ENCODE data around the gene PTCH2. TPM values are rescaled to one million over a fixed set of nuclear protein-coding genes. Genes with fewer than 3 reads are reported as not detected.
A peak's percentile ranks its signal among the peaks of the same experiment; 100 is the strongest.

PTCH2 gene, protein sequence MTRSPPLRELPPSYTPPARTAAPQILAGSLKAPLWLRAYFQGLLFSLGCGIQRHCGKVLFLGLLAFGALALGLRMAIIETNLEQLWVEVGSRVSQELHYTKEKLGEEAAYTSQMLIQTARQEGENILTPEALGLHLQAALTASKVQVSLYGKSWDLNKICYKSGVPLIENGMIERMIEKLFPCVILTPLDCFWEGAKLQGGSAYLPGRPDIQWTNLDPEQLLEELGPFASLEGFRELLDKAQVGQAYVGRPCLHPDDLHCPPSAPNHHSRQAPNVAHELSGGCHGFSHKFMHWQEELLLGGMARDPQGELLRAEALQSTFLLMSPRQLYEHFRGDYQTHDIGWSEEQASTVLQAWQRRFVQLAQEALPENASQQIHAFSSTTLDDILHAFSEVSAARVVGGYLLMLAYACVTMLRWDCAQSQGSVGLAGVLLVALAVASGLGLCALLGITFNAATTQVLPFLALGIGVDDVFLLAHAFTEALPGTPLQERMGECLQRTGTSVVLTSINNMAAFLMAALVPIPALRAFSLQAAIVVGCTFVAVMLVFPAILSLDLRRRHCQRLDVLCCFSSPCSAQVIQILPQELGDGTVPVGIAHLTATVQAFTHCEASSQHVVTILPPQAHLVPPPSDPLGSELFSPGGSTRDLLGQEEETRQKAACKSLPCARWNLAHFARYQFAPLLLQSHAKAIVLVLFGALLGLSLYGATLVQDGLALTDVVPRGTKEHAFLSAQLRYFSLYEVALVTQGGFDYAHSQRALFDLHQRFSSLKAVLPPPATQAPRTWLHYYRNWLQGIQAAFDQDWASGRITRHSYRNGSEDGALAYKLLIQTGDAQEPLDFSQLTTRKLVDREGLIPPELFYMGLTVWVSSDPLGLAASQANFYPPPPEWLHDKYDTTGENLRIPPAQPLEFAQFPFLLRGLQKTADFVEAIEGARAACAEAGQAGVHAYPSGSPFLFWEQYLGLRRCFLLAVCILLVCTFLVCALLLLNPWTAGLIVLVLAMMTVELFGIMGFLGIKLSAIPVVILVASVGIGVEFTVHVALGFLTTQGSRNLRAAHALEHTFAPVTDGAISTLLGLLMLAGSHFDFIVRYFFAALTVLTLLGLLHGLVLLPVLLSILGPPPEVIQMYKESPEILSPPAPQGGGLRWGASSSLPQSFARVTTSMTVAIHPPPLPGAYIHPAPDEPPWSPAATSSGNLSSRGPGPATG
- total RNA-seq (2021): 0.28 and 0.83 TPM in 2 replicates
- percentile 33 among the genes with signal in this experiment for Bru-seq, nascent RNA
- percentile 37 among the genes with signal in this experiment for BruChase-seq, experiment 1, labeled RNA remaining after a 2-hour chase
- BruChase-seq, experiment 2, labeled RNA remaining after a 6-hour chase: percentile 46 among the genes with signal in this experiment
- long read RNA-seq: 0 reads

DNA sequence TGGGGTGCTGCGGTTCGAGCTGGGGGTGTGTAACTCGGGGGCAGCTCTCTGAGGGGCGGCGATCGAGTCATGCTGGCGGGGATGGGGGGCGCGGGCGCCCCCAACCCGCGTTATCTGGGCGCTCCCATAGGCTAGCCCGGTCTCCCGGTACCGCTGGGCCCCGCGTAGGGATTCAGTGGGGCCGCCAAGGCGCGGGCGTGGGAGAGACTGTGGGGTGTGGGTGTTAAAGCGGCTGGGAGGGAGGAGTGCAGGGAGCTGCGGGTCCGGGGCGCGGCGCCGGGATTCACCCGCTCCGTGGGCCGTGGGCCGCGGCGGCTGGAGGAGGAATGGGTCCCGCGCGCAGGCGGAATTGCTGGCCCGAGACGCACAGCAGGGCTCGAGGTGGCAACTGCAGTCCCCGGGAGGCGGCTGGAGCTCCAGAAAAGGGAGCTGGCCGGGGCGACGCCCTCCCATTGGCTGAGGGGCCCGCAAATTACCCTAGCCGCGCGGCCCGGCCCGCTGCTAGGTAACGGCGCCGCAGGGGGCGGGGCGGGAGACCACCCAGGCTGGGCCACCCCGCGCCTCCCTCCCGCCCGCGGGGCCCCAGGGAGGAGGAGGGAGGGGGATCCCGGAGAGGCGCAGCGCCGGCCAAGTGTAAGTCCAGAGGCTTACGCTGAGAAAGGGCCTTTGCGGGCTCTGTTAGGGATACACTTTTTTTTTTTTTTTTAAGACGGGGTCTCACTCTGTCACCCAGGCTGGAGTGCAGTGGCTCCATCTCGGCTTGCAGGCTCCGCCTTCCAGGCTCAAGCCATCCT is at the start of gene PTCH2:
TSS of gene PTCH2 (minus strand) at position 392 of the 794 bp plus-strand sequence. CDS start at position 71, 321 bp downstream.
- ChIA-PET POLR2A (ENCODE audit: unreplicated experiment) (no interaction called here), CTCF (no interaction called here)
- Histone ChIP-seq H3K36me3 (ENCODE audit: low read depth) (no peaks in the 10 kb centered on the region), H3K27me3 (ENCODE audit: insufficient read depth, low read depth) (no peaks in the 10 kb centered on the region), H3K27ac (no peak within 1 kb of the TSS), H3K9me2 (ENCODE audit: insufficient read depth) (no peaks in the 10 kb centered on the region), H4K20me1 (ENCODE audit: insufficient read depth) (no peaks in the 10 kb centered on the region), H3K4me3 (no peak within 1 kb of the TSS), H3K4me2 (no peak within 1 kb of the TSS), H3K79me2 (ENCODE audit: low read depth) (no peaks in the 10 kb centered on the region), H3K4me1 (replicated peaks; ENCODE audit: insufficient read depth) (no peaks in the 10 kb centered on the region), H3K9me3 (ENCODE audit: insufficient read depth, low read depth) (no peaks in the 10 kb centered on the region), H2AFZ (no peak within 1 kb of the TSS), H3F3A (ENCODE audit: insufficient read depth, low read depth) (no peaks in the 10 kb centered on the region)
- intact Hi-C loops (cut with micrococcal nuclease; ENCODE audit: unreplicated experiment): no loop called here
- no peak for DNase-seq
- TF ChIP-seq, protein P1, sequence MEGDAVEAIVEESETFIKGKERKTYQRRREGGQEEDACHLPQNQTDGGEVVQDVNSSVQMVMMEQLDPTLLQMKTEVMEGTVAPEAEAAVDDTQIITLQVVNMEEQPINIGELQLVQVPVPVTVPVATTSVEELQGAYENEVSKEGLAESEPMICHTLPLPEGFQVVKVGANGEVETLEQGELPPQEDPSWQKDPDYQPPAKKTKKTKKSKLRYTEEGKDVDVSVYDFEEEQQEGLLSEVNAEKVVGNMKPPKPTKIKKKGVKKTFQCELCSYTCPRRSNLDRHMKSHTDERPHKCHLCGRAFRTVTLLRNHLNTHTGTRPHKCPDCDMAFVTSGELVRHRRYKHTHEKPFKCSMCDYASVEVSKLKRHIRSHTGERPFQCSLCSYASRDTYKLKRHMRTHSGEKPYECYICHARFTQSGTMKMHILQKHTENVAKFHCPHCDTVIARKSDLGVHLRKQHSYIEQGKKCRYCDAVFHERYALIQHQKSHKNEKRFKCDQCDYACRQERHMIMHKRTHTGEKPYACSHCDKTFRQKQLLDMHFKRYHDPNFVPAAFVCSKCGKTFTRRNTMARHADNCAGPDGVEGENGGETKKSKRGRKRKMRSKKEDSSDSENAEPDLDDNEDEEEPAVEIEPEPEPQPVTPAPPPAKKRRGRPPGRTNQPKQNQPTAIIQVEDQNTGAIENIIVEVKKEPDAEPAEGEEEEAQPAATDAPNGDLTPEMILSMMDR (conservative IDR thresholded peaks at IDR 0.05): no peak
- TF ChIP-seq EZH2 (IDR thresholded peaks at IDR 0.05; ENCODE audit: low read depth): no peak
- BruUV-seq (replicated peaks): no TSS peak

DNA sequence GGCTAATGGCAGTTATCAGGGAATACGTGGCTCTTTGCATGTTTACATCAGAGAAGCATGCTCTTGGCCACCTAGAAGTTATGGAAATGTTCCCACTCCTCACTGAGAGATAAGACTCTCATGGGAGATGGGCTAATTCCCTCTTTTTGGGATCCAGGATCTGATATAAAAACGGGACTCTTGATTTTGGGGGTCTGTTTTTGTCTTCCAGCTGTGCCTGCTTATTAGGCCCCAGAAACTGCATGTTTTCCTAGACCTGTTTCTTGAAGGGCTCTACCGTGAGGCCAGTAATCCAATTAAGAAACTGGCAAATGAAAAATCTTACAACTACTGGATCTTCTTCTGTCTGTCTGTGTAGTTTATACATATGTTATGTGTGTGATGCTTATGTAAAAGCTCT is 47.0 kb upstream of the PTCH2 start:
- no peaks in the 10 kb centered on the region for H3F3A ChIP-seq (ENCODE audit: insufficient read depth, low read depth)
- H3K4me1 ChIP-seq (replicated peaks; ENCODE audit: insufficient read depth): no peaks in the 10 kb centered on the region
- no peaks in the 10 kb centered on the region for H3K9me2 ChIP-seq (ENCODE audit: insufficient read depth)
- no peak overlapping the region for H3K27ac ChIP-seq
- POLR2A ChIA-PET (ENCODE audit: unreplicated experiment): interaction anchor here (0.5 kb wide), 1 partner anchor 119 kb away, joined by 4 read pairs; no protein-coding TSS in a partner anchor
- no peaks in the 10 kb centered on the region for H3K27me3 ChIP-seq (ENCODE audit: insufficient read depth, low read depth)
- no peaks in the 10 kb centered on the region for H3K79me2 ChIP-seq (ENCODE audit: low read depth)
- H4K20me1 ChIP-seq (ENCODE audit: insufficient read depth): no peaks in the 10 kb centered on the region
- H3K4me3 ChIP-seq: no peak overlapping the region
- no TSS peak for BruUV-seq (replicated peaks)
- peaks cover 4% of the 10 kb centered on the region; the same call in 1 of the 2 replicates for H3K9me3 ChIP-seq (ENCODE audit: insufficient read depth, low read depth)
- TF ChIP-seq EZH2 (IDR thresholded peaks at IDR 0.05; ENCODE audit: low read depth): no peak
- TF ChIP-seq, protein P1 (conservative IDR thresholded peaks at IDR 0.05): no peak
- H2AFZ ChIP-seq: no peak overlapping the region
- intact Hi-C loops (cut with micrococcal nuclease; ENCODE audit: unreplicated experiment): no loop called here
- 0 out of 2 replicates have a peak, but pooled peaks cover 4% of the 10 kb centered on the region for H3K36me3 ChIP-seq (ENCODE audit: low read depth)
- DNase-seq: no peak
- no peak overlapping the region for H3K4me2 ChIP-seq
- CTCF ChIA-PET: no interaction called here
